Activated T-cell treated with anti-CD3 and anti-CD28 coated beads, Interleukin-2, amount 50 U/mL, for 1 hour (primary cell): Measurements from ENCODE around the gene ZG16B.

ENCODE experiments used
- DNase-seq: peaks from one replicate; pipeline ENCODE4 v3.0.0-alpha.2; 2020

ZG16B gene, protein sequence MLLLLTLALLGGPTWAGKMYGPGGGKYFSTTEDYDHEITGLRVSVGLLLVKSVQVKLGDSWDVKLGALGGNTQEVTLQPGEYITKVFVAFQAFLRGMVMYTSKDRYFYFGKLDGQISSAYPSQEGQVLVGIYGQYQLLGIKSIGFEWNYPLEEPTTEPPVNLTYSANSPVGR

GRCh38 chr16:2829501-2830354, at the start of gene ZG16B:
Gene ZG16B (plus strand): TSS chr16:2830303. CDS start chr16:2830442, 139 bp downstream.
- no peak for DNase-seq

DNA sequence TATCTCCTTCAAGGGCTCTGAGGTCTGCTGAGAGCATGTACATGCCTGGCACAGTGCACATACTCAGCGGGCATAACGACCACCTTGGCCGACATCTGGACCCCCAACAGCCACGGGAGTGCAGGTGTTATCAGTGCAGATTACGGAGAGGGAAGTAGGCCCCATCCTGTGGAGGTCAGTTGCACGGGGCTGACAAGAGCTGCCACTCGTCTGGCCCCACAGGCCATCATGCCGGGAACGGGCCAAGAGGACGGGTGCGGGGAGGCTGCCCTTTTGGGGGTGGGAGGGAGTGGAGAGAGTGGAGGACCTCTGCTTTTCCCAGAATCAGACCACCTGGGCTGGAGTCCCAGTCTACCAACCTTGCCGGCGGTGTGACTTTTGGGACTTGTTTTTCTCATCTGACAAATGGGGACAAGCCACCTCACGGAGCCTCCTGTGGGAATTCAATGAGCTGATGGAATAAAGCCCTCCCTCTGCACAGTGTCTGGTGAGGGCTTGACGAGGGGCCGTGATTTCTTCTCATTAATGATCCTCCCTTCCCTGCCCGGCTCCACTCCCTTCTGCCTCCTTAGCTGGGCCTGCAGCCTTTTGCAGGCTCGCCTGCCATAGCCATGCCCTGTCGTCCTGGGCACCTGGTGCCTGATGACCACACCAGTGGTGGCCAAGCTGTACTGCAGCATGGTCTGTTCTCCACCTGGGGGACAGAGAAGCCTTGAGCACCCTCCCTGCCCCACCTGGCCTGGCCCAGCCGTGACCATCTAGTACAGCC, 47.3 kb upstream of the ZG16B start:
- DNase-seq = peak; percentile 15

- peak; percentile 13 for DNase-seq
Observed at GRCh38 chr16:2783581-2784357, 46.3 kb upstream of the ZG16B start.

DNA sequence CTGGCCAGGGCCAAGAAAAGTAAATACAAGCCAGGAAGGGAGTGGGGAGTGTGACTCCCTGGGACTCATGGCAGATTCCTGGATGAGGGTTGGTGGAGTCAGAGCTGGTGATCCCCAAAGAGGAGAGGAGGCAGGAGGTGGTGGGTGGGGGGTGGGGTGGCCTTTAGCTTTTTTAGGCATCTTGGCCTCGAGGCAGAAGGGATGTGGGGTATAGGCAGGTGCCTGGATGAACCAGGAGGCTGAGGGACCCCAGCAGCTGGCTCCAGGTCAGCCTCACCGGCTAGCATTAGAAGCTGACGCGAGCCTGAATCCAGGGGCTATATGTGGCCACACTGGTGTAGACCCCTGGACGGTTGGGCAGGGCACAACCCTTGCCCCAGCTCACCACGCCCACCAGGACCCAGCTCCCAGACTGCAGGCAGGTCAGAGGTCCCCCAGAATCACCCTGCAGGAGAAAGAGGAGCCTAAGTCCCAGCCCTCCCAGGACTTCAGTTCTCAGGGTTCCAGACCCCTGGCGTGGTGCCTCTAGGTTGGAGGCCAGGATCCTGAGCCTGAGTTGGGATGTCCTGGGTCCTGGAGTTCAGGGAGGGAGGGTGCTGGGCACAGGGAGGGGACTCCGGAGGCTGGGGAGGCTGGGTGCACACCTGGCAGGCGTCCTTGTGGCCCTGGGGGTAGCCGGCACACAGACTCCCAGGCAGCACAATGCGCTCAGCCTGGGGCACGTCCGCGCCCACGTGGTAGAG, 45.6 kb upstream of the ZG16B start:
- DNase-seq = peak; percentile 9

DNA sequence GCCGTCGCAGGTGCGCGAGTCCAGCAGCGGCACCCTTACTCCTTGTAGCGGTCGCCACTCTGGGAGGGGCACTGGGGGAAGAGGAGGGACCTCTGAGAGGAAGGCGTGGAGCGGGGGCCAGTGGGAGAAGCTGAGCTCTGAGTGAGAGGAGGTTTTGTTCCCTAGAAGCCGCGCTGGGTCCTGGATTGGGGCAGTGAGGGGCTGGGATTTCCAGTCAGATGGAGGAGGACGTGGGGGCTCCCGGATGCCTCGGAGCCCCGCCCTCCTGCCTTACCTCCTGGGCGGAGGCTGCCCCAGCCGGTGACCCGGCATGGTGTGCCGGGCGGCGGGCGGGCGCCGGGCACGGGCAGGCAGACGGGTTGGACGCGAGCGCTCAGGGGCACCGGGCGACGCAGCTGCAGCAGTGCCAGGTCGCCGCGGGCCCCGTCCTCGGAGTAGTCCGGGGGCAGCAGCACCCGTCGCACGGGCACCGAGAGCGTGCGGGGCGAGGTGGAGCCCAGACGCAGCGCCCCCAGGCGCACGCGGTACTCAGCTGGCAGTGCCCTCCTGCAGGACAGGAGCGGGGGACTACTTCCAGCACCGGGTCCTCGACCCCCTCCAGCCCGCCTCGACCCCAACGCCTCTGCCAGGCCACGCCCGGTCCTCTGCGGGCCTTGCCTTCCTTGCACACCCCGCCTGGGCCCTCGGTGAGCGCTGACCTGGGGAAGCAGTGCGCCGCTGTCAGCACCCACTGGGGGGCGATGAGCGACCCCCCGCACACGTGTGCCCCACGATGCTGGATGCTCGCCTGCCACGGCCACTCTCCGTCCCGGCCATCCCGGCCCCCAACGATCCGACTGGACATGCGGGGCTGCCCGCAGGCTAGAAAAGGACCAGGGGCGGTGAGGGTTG, 44.8 kb upstream of the ZG16B start:
- peak; percentile 56 for DNase-seq

DNA sequence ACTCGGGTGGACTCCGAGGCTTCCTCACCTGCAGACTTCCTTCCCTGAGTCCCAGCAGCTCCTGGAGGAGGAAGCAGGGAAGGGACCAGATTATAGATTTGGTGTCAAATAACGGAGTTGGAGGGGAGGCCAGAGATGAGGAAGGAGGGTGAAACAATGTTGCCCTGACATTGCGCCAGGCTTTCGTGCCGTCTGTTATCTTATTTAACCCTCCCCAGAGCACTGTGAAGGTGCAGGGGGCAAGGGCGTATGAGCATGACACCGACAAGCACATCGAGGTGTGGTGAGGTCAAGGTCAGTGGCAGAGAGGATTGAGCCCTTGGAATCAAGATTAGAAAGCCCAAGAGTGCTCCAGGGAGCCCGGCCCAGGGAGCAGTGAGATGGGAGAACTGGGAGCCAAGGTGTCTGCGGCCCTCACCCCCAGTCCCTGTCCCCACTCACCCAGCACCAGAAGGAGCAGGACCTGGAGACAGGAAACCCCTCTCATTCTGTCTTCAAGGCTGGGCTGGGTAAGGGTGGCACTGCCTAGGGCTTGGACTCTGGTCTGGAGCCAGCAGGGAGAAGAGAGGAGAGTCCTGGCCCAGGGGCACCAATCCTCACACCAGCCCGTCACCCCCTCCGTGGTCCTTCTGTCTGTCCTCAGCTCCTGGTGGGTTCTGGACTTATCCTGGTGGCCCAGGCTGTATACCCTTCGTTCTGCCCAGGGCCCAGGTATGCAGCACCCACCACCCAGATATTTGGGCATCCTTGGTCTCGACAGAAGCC, 43.9 kb upstream of the ZG16B start:
- DNase-seq = no peak

DNA sequence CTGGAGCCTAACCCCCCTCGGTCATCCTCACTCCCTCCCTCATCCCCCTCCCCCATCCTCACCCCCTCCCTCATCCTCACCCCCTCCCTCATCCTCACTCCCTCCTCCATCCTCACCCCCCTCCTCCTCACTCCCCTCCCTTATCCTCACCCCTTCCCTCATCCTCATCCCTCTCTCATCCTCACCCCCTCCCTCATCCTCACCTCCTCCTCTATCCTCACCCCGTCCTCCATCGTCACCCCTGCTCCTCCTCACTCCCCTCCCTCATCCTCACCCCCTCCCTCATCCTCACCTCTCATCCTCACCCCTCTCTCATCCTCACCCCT, 43.3 kb upstream of the ZG16B start:
- DNase-seq = no peak

DNA sequence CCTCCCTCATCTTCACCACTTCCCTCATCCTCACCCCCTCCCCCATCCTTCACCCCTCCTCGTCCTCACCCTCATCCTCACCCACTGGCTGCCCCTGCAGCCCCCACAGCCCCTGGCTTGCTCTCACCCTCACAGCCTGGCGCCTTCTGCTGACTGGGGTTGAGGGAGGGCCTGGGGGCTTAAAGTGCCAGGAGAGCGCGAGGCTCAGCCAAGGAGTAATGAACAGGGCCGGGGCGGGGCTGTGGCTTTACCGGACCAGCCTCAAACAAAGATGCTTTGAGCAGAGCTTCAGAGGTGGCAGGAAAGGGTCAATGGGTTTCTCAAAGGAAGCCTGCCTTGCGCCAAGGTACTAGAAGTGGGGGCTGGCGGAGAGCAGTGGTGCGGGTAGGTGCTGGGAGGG, 42.7 kb upstream of the ZG16B start, which contains the start of gene PRSS33:
PRSS33 (minus strand) TSS at position 155 of the 400 bp plus-strand sequence. CDS start 1,013 bp downstream, outside the sequence.
- no peak for DNase-seq

GRCh38 chr16:2787961-2788360, 42.1 kb upstream of the ZG16B start:
- no peak for DNase-seq

- no peak for DNase-seq
Observed at GRCh38 chr16:2790631-2791030, 39.5 kb upstream of the ZG16B start.

GRCh38 chr16:2791174-2791573, 38.9 kb upstream of the ZG16B start:
- DNase-seq = no peak

DNA sequence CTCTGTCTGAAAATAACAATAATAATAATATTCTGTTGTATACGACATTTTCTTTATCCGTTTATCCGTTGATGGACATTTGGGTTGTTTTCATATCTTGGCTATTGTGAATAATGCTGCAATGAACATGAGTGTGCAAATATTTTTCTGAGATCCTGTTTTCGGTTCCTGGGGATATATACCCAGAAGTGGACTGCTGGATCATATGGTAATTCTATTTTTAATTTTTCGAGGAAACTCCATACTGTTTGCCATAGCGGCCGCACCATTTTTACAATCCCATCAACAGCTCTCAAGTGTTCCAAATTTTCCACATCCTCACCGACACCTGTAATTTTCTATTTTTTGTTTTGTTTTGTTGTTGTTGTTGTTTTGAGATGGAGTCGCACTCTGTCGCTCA, 37.2 kb upstream of the ZG16B start:
- DNase-seq = no peak

GRCh38 chr16:2795395-2796143, 34.5 kb upstream of the ZG16B start:
- no peak for DNase-seq

DNA sequence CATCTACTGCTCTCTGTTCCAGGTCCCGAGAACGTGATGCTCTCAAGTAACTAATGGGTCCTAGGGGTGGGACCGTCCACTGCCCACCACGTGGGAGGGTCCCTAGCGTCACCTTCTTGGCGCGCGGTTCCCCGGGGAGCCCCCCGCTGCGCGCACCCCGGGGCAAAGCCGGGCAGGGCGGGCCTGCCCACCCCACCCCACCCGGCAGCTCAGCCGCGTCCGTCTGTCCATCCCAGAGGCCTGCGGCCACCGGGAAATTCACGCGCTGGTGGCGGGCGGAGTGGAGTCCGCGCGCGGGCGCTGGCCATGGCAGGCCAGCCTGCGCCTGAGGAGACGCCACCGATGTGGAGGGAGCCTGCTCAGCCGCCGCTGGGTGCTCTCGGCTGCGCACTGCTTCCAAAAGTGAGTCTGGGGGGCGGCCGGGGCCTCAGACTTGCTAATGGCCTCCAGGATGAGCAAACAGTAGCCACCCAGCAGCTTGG, 31.3 kb upstream of the ZG16B start:
- no peak for DNase-seq

GRCh38 chr16:2799205-2799858, 30.8 kb upstream of the ZG16B start:
- no peak for DNase-seq

- no peak for DNase-seq
Observed at GRCh38 chr16:2799859-2800226, 30.3 kb upstream of the ZG16B start.

DNA sequence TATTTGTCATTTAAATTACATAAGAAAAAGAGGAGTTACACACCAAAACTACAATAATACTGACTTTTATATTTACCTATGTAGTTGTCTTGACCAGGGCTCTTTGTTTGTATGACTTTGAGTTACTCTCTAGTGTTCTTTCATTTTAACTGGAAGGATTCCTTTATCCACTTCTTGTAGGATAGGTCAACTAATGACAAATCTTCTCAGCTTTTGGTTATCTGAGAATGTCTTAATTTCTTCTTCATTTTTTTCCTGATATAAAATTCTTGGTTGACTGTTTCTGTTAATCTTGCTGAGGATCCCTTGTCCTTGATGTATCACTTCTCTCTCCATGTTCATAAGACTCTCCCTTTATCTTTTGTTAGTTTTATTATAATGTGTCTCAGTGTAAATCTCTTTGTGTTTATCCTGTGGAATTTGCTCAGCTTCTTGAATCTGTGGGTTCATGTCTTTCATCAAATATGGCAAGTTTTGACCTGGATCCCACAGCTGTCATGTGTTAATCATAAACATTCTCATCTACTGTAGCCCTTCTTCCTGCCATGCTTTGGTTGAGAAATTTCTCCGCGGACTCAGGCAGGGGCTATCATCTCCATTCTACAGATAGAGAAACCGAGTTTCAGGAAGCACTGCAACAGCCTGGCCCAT, 26.4 kb upstream of the ZG16B start:
- DNase-seq = no peak

GRCh38 chr16:2804728-2805127, 25.4 kb upstream of the ZG16B start:
- no peak for DNase-seq
